ENCODE data around the gene LRP1B. TPM values are rescaled to one million over a fixed set of nuclear protein-coding genes. Genes with fewer than 3 reads are reported as not detected.

The LRP1B gene
- total RNA-seq, 1 experiment from 2014 or later = 0.21 TPM

- Mint-ChIP-seq H3K27ac (ENCODE audit: unreplicated experiment) (no peak overlapping the region), H3K4me3 (ENCODE audit: low read depth, unreplicated experiment) (no peak overlapping the region), H3K27me3 (ENCODE audit: unreplicated experiment) (no peaks in the 10 kb centered on the region), H3K9me3 (ENCODE audit: low read depth, unreplicated experiment) (no peaks in the 10 kb centered on the region), H3K36me3 (ENCODE audit: insufficient read depth, unreplicated experiment) (no peaks in the 10 kb centered on the region), H3K4me1 (ENCODE audit: low read depth, unreplicated experiment) (no peaks in the 10 kb centered on the region)
- intact Hi-C loops (cut with micrococcal nuclease; ENCODE audit: unreplicated experiment) = no loop called here
- no TSS peak for BruUV-seq (replicated peaks)
- TF ChIP-seq CTCF (IDR thresholded peaks at IDR 0.05; ENCODE audit: unreplicated experiment) = no peak
- CTCF ChIA-PET = no interaction called here
- no peak for DNase-seq
Observed at GRCh38 chr2:141737492-141738255, 393.1 kb downstream of the LRP1B start.

GRCh38 chr2:141736466-141736865, 394.4 kb downstream of the LRP1B start:
- Mint-ChIP-seq H3K27me3 (ENCODE audit: unreplicated experiment) (no peaks in the 10 kb centered on the region), H3K4me3 (ENCODE audit: low read depth, unreplicated experiment) (no peak overlapping the region), H3K36me3 (ENCODE audit: insufficient read depth, unreplicated experiment) (no peaks in the 10 kb centered on the region), H3K9me3 (ENCODE audit: low read depth, unreplicated experiment) (no peaks in the 10 kb centered on the region), H3K4me1 (ENCODE audit: low read depth, unreplicated experiment) (no peaks in the 10 kb centered on the region), H3K27ac (ENCODE audit: unreplicated experiment) (no peak overlapping the region)
- TF ChIP-seq CTCF (IDR thresholded peaks at IDR 0.05; ENCODE audit: unreplicated experiment) = no peak
- no TSS peak for BruUV-seq (replicated peaks)
- CTCF ChIA-PET = no interaction called here
- intact Hi-C loops (cut with micrococcal nuclease; ENCODE audit: unreplicated experiment) = no loop called here
- no peak for DNase-seq

GRCh38 chr2:141728886-141729285, 401.9 kb downstream of the LRP1B start:
- intact Hi-C loops (cut with micrococcal nuclease; ENCODE audit: unreplicated experiment) = no loop called here
- no peaks in the 10 kb centered on the region for H3K4me1 Mint-ChIP-seq (ENCODE audit: low read depth, unreplicated experiment)
- H3K27ac Mint-ChIP-seq (ENCODE audit: unreplicated experiment) = no peak overlapping the region
- CTCF ChIA-PET = no interaction called here
- H3K9me3 Mint-ChIP-seq (ENCODE audit: low read depth, unreplicated experiment) = no peaks in the 10 kb centered on the region
- no peak overlapping the region for H3K4me3 Mint-ChIP-seq (ENCODE audit: low read depth, unreplicated experiment)
- no peak for TF ChIP-seq CTCF (IDR thresholded peaks at IDR 0.05; ENCODE audit: unreplicated experiment)
- no peaks in the 10 kb centered on the region for H3K27me3 Mint-ChIP-seq (ENCODE audit: unreplicated experiment)
- H3K36me3 Mint-ChIP-seq (ENCODE audit: insufficient read depth, unreplicated experiment) = no peaks in the 10 kb centered on the region
- no TSS peak for BruUV-seq (replicated peaks)
- DNase-seq = no peak

- no peaks in the 10 kb centered on the region for H3K4me1 Mint-ChIP-seq (ENCODE audit: low read depth, unreplicated experiment)
- H3K9me3 Mint-ChIP-seq (ENCODE audit: low read depth, unreplicated experiment) = no peaks in the 10 kb centered on the region
- no peak overlapping the region for H3K4me3 Mint-ChIP-seq (ENCODE audit: low read depth, unreplicated experiment)
- no peak for DNase-seq
- H3K36me3 Mint-ChIP-seq (ENCODE audit: insufficient read depth, unreplicated experiment) = no peaks in the 10 kb centered on the region
- no peaks in the 10 kb centered on the region for H3K27me3 Mint-ChIP-seq (ENCODE audit: unreplicated experiment)
- no peak for TF ChIP-seq CTCF (IDR thresholded peaks at IDR 0.05; ENCODE audit: unreplicated experiment)
- no TSS peak for BruUV-seq (replicated peaks)
- no peak overlapping the region for H3K27ac Mint-ChIP-seq (ENCODE audit: unreplicated experiment)
- intact Hi-C loops (cut with micrococcal nuclease; ENCODE audit: unreplicated experiment) = no loop called here
- CTCF ChIA-PET = no interaction called here
Observed at GRCh38 chr2:141728142-141728541, 402.7 kb downstream of the LRP1B start.
